ENCODE results near the gene LRP5. TPM values are rescaled to one million over a fixed set of nuclear protein-coding genes. Genes with fewer than 3 reads are reported as not detected.
A peak's percentile ranks its signal among the peaks of the same experiment; 100 is the strongest.

The LRP5 gene
- total RNA-seq, 1 donor from 2014 or later: 101 TPM

- H3K27ac ChIP-seq: no peak overlapping the region
- intact Hi-C loops (cut with DNase I): no loop called here
- DNase-seq (no peak), ATAC-seq (no peak)
- no peaks in the 10 kb centered on the region for H3K27me3 ChIP-seq
- H3K9me3 ChIP-seq: no peaks in the 10 kb centered on the region
- no peaks in the 10 kb centered on the region for H3K36me3 ChIP-seq
- H3K4me1 ChIP-seq: peaks cover 8% of the 10 kb centered on the region
- H3K4me3 ChIP-seq: no peak overlapping the region
- TF ChIP-seq, protein P1, sequence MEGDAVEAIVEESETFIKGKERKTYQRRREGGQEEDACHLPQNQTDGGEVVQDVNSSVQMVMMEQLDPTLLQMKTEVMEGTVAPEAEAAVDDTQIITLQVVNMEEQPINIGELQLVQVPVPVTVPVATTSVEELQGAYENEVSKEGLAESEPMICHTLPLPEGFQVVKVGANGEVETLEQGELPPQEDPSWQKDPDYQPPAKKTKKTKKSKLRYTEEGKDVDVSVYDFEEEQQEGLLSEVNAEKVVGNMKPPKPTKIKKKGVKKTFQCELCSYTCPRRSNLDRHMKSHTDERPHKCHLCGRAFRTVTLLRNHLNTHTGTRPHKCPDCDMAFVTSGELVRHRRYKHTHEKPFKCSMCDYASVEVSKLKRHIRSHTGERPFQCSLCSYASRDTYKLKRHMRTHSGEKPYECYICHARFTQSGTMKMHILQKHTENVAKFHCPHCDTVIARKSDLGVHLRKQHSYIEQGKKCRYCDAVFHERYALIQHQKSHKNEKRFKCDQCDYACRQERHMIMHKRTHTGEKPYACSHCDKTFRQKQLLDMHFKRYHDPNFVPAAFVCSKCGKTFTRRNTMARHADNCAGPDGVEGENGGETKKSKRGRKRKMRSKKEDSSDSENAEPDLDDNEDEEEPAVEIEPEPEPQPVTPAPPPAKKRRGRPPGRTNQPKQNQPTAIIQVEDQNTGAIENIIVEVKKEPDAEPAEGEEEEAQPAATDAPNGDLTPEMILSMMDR (IDR thresholded peaks at IDR 0.05): no peak
Measured at GRCh38 chr11:68488623-68489022, 176.2 kb downstream of the LRP5 start.

DNA sequence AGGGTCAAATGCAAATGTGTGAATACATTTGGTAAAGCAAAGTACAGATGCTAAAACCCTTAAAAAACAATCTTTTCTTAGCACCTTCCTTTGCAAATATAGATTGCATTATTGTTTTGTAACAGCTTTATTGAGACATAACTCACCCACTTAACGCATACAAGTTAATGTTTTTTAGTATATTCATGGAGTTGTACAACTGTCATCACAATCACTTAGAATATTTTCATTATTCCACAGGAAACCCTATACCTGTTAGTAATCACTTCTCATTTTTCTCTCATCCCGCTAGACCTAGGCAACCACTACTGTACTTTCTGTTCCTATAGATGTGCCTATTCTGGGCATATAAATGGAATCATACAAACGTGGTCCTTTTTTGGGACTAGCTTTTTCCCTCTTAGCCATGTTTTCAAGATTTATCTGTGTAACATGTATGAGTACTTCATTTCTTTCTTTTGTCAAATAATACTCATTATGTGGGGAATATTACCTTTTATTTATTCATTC is 182.9 kb downstream of the LRP5 start:
- DNase-seq (no peak), ATAC-seq (no peak)
- Histone ChIP-seq H3K27me3 (no peaks in the 10 kb centered on the region), H3K4me3 (no peak overlapping the region), H3K27ac (no peak overlapping the region), H3K4me1 (peaks cover 41% of the 10 kb centered on the region), H3K9me3 (no peaks in the 10 kb centered on the region), H3K36me3 (no peaks in the 10 kb centered on the region)
- intact Hi-C loops (cut with DNase I): no loop called here
- TF ChIP-seq, protein P1 (IDR thresholded peaks at IDR 0.05): no peak

GRCh38 chr11:68495872-68496271 is 183.5 kb downstream of the LRP5 start:
- TF ChIP-seq, protein P1 (IDR thresholded peaks at IDR 0.05): no peak

DNA sequence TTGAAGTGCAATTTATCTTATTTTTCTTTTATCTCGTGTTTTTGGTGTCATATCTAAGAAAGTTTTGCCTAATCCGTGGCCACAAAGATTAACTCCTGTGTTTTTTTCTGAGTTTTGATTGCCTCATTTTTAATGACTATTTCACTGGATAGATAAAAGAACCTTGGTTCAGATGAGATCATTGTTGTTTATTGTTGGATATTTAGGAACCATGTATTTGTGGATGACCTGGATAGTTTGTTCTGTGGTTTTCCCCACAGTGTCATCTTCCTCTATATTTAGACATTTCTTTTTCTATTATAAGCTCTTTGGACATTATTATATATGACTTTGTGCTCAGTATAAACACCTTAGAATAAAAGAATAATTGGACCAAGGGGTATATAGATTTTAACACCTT is 185.4 kb downstream of the LRP5 start:
- Histone ChIP-seq H3K9me3 (no peaks in the 10 kb centered on the region), H3K4me3 (no peak overlapping the region), H3K27me3 (no peaks in the 10 kb centered on the region), H3K27ac (no peak overlapping the region), H3K36me3 (no peaks in the 10 kb centered on the region), H3K4me1 (peaks cover 55% of the 10 kb centered on the region)
- TF ChIP-seq, protein P1 (IDR thresholded peaks at IDR 0.05): no peak
- ATAC-seq (no peak), DNase-seq (no peak)
- intact Hi-C loops (cut with DNase I): no loop called here

More at GRCh38 chr11:68495872-68496271, 183.5 kb downstream of the LRP5 start:
- Histone ChIP-seq H3K27ac (no peak overlapping the region), H3K36me3 (no peaks in the 10 kb centered on the region), H3K4me3 (no peak overlapping the region), H3K9me3 (no peaks in the 10 kb centered on the region), H3K27me3 (no peaks in the 10 kb centered on the region), H3K4me1 (peaks cover 45% of the 10 kb centered on the region)
- DNase-seq (no peak), ATAC-seq (no peak)
- intact Hi-C loops (cut with DNase I): no loop called here

DNA sequence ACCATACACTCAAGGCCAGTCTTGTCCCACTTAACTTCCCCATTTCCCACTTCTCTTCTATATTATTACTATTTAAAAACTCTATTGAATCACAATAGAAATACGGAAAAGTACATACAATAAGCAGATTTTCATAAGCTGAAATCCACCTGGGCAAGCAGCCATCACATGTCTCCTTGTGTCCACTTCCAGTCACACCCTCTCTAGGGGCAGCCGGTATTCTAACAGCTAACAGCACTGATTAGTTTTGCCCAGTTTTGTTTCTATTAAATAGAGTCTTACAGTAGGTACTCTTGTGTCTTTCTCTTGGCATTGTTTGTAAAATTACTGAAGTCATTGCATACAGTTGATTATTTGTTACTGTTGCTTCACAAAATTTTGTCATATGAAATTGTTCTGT is 185.9 kb downstream of the LRP5 start:
- DNase-seq (no peak), ATAC-seq (peak; percentile 45)
- peaks cover 61% of the 10 kb centered on the region for H3K4me1 ChIP-seq
- H3K4me3 ChIP-seq: no peak overlapping the region
- TF ChIP-seq, protein P1 (IDR thresholded peaks at IDR 0.05): no peak
- no peak overlapping the region for H3K27ac ChIP-seq
- intact Hi-C loops (cut with DNase I): no loop called here
- no peaks in the 10 kb centered on the region for H3K27me3 ChIP-seq
- H3K36me3 ChIP-seq: no peaks in the 10 kb centered on the region
- H3K9me3 ChIP-seq: no peaks in the 10 kb centered on the region

Other genes with a start within 250 kb of the LRP5 start
- 53.3 TPM for gene CHKA, start 191.2 kb upstream of the LRP5 start, total RNA-seq
- gene KMT5B, start 99.3 kb upstream of the LRP5 start, total RNA-seq: 43.9 TPM
- 26.7 TPM for gene C11orf24, start 40.6 kb upstream of the LRP5 start, total RNA-seq
- 93.2 TPM for gene PPP6R3, start 148.2 kb downstream of the LRP5 start, total RNA-seq